Stimulated activated CD8-positive, alpha-beta memory T cell treated with anti-CD3 and anti-CD28 coated beads, Interleukin-7, amount 100 ng/mL, for 4 hours (primary cell): ENCODE measurements around the gene DNTT.
A peak's percentile ranks its signal among the peaks of the same experiment; 100 is the strongest.

Source experiments
- DNase-seq, 2 donors: peaks; one replicate each; pipeline ENCODE4 v3.0.0-alpha.2; 2020; ENCODE audit warnings: low read depth in 2 of 2

The DNTT gene

DNA sequence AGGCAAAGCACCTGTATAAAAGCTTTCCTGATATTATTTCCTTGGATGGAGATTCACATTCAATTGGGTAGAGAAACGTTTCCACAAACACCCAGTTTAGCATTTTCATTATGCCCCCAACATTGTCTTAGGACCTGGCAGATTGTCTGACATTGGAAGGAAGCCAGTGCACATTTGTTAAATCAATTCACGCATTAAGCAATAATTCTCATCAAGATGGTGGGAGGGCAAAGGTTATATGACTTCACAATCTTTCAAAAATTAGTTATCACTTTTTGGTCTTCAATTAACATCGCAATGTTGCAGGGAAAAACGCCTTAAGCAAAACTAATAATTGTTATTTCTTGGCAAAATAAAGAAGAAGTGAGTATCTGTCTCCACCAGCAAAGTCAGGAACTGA, 38.2 kb downstream of the DNTT start:
- no peak for DNase-seq

DNA sequence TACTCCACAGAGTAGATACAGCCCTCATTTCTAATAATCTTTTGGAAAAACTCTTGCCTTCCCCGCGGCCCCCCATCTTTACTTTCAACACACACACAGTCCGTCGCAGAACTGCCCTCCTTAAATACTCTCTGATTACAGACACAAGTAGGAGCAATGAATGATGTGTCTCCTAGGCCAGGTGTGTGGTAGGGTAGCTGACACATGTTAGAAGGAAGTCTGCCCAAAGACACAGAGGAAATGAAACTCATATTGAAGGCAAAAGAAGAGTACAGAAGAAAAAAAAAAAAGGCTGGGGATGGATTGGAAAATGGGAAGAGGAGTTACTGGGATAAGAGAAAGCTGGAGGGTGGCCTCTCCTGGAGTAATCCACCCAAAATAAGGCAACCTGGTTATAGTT, 39.9 kb downstream of the DNTT start:
- DNase-seq = no peak

DNA sequence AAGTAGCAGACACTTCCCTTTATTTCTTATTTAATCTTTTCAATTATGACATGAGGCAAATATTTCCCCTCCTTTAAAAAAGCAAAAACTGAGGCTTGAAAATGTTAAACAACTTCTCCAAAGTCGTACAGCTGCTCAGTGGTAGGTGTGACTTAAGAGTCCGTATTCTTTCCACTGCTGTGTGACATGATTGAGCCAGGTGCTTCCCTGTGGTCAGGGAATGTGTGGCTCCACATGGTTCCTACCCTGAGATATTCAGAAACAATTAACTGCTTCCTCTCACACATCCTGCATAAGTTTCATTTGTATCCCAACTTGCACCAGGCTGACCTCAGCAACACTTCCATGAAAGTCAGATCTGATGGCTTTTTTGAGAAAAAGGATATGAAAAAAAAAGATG, 41.0 kb downstream of the DNTT start:
- DNase-seq = no peak

DNA sequence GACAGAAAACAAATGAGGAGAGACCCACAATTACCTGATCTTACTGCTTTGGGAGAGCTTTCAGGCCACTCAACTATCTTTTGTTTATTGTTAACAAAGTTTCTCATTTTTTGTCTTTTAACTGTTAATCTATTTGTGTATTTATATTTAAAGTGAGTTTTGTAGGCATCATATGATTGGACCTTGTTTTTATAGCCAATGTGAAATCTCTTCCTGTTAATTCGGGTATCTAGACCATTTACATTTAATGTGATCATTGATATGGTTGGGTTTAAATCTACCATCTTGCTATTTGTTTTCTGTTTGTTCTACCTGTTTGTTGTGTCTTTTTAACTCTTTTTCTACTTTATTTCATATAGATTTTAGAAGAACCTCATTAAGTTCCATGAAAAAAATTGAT, 42.1 kb downstream of the DNTT start:
- DNase-seq = no peak

DNA sequence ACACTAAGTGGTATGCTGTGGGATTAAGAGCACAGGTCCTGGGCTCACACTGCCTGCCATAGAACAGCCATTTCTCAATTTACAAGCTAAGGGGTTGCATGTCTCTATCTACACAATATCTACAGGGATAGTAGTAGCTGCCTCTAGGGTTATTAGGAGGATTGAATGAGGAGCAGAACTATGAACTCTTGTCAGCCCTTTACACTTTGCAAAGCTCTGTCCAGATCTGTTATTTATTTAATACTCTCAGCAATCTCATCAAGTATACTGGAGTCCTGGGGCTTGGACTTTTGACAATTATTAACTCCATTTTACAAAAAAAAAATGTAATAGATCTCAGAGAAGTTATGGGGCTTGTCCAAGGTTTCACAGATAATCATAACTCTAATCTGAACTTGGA, 47.8 kb downstream of the DNTT start:
- DNase-seq = no peak

DNA sequence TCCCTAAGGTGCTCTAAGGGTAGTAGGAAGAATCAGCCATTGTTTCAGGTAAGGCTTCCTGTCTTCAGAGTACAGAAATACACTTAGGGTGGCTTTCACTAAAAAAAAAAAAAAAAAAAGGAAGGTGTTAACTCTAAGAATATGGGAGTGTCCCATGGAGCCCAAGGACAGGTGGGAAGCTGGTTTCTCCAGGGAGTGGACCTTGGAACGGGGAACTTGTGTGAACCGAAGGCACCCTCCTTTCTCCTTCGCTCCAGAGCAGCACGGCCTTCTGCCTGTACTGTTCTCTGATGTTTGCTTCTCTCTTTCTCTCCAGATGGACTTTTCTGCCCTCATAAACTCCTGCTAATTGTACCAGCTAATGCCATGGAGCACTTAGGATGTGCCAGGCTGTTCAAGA, 48.3 kb downstream of the DNTT start:
- DNase-seq = no peak

DNA sequence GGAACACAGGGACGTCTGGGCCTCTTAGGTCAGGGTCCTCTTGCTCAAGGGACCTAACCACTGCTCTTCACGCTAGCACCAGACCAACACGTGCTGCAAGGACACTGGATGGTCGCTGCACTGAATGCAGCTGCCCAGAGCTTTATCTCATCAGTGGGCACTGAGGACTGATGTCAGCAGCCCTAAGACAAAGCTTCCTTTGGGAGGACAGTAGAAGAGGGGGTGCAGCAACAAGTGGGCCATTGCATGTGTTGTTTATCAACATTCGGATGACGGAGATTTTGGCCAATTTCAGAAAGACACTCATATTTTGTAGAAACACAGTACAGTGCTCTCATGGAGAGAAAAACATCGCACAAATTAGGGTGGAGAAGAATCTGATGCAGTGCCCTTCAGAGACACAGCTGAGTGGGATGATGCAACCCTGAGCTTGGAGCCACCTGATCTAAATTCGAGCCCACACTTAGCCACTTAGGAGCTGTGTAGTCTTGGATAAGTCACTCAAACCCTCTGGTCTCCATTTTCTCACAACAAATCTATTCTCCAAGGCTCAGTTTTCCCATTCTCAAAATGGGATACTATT, 52.9 kb downstream of the DNTT start:
- DNase-seq = no peak

DNA sequence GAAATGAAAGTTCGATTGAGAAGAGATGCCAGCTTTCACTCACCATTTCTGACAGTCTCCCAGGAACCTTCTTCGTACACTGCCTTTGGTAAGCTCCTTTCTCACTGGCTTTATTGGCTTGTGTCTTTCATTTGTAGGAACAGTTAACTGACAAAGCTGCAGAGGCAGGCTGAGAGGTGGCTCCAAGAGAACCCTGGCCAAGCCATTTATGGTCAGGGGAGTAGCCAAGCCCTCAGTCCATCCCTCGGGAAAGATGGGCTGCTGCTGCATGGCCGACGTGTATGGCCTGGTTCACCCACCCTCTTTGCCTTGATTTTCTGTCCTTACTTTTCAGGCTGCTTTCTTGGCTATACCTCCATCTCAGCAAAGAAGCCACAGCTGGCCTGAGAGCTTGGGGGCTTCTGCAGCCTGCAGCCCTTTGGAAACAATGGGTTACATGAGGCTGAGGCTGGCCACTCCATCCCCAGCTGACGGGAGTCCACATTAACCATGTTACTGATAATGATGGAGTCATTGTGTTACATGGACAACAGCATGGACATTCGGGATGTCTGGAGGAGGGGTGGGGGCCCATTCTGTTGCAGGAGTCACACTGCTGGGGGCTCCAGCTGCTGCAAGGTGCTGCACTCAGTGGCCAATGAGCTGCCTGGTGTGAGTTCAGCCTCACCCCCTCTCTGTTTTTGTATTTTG, 54.8 kb downstream of the DNTT start, which contains the start of gene OPALIN:
Gene OPALIN (minus strand): TSS at position 152 of the 690 bp plus-strand sequence. CDS start 106 bp downstream, at position 46.
- no peak for DNase-seq

DNA sequence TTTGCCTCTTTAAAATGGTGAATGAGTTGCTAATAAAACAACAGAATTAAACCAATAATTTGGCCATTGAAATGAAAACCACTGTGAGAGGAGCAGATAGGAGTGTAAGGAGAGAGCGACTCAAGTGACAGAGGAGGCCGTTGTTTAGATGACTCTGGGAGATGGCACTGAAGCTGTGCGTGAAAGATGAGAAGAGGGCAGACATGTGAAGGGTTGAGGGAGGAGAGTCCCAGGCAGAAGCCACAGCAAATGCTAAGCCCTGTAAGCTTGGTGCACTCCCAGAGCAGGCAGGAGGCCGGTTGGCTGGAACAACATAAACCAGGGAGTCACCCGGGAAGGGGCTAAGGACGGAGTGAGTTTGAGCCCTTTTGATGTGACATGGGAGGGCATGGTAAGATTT, 55.4 kb downstream of the DNTT start:
- DNase-seq = no peak

DNA sequence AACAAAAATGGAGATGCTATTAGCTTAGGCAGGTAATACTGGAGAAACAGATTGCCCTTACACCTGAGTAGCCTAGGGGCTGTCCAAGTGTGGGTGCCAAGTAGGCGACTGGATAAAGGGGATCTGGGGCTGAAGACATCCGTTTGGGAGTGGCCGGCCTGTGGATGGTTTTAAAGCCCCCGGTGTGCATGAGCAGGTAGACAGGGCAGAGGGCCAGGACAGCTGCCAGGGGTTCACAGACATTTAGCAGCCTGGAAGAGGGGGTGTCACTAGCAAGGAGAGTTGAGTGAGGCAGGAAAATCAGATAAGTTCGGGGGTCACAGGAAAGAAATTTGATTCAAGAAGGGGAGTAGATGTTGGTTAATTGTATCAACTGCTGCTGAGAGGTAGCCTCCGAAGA, 56.1 kb downstream of the DNTT start:
- no peak for DNase-seq

DNA sequence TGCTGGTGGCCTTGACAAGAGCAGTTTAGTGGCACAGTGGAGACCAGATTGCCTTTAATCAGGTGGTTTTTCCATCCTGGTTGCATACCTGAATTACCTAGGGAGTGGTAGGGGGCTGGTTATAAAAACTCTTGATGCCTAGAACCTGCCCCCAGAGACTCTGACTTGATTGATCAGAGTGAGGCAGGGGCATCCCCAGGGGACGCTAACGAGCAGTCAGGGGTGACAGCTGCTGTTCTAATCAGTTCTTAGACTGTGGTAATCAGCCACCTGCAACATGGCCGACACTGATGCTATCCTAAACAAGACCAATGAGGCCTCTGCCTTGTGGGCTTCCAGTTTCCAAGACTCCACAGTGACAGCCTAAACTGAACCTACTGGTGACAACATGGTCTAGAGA, 56.5 kb downstream of the DNTT start:
- no peak for DNase-seq

DNA sequence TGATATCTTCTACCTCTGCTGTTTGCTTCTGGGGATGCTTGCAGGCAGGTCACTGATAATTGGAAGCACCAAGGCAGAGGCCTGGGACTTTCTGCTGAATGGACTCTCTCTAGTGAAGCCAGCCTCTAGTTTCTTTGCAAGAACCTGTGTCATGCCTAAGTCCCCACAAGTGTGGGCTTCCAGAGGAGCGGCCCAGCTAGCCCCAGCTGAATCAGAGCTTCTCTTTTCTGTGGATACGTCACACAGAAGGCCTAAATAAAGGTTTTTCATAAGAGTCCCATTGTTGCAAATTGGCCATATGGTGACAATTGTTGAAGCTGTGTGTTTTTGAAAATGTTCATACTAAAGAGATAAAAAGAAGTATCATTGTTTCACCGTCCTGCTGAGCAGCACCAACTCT, 61.3 kb downstream of the DNTT start:
- DNase-seq = no peak

DNA sequence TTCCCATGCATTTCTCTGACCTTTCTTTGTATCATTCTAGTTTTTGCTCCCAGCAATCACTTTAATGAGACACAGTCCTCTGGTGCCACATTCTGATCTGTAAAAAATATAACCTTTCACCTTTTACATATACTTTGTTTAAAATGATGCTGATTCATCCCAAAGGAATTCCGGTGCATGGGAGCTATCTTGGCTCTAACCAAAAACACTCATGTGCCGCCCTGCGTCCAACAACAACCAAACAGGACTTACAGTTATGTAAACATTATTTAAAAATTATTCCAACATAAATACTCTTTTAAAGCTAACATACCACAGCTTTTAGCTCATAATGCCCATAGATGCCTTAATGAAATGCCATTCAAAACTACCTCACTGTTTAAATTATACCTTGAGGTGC, 62.3 kb downstream of the DNTT start:
- no peak for DNase-seq

DNA sequence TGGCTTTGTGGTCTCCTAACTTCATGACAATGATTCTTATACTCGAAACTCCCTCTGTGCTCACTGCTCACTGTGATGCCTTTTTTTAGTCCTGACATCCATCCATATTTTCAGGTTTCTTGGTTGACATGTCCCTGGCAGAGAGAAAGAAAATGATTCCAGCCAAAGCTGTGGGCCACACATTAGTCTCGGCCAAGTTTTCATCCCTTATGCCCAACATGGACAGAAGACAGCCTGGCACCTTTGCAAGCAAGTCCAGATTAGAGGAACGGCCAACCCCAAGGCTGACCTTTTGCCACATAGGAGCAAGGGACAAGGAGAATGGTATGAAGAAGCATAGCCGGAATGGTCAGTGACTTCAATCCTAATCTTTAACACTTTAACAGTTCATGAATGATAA, 63.2 kb downstream of the DNTT start:
- no peak for DNase-seq

DNA sequence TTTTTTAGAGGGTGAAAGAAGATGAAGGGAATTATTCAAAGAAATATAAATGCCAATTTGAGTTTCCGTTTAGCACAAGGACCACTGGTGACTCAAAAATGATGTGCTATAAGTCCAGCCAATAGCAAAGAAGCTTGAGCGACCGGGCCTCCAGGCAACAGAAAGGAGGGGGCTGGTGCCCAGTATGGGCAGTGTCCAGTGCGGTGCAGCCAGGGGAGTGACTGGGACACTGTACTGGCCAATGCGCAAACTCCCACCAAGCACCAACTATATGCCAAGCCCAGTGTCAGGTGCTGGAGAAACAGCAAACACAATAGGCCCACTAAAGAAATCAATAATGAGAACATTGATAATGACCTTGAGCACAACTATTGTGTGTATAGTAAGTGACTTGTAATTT, 64.7 kb downstream of the DNTT start:
- no peak for DNase-seq

DNA sequence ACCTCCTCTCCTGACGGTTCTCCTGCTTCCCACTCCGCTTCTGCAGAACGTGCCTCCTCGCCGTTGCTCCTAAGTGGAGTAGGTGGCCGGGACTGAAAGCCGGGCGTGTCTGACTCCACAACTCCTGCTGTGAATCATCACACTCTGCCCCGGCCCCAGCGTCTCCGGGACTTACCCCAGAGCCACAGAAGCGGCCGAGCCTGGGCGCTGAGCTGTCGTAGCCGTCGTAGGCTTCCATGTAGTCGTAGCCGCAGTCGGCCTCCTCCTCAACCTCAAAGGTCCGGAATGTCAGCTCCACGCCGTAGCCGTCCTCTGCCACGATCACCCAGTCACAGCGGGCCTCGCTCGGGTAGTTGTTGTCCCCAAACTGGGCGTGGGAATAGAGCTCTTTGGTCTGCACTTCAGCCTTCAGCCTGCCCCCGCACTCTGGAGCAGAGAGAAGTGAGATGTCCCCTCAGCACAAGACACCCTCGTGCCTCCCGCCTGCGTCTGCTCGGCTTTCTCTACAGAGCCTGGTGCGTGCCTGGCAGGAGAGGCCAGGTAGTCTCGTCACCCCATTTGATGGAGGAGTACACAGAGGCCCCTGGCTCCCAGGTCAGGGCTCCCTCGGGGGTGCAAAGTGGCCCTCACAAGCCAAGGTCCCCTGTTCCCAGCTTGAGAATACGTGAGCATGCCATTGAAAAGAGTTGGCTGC, 65.8 kb downstream of the DNTT start:
- no peak for DNase-seq

DNA sequence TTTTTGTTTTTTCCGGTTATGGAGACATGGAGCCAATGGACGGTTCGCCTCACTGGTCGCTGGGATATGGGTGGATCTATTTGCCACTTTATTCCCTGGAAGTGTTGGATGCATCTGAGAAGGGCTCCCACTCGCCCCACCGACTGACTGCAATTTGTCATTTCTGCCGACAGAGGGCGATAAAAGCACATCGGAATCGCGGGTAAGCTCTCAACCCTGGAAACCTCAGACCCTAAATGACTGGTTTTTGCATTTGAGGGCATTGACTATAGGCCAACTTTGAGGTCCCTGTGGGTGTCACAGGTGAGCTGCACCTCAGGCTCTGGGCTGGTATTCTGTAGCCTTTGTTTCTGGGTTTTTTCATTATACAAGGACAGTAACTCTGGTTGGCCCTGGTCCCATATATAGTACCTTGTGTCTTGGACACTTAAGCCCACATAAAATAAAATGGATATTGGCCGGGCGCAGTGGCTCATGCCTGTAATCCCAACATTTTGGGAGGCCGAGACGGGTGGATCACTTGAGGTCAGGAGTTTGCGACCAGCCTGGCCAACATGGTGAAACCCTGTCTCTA, 66.4 kb downstream of the DNTT start:
- peak in 1 of 2 donors; percentile 12 for DNase-seq

DNA sequence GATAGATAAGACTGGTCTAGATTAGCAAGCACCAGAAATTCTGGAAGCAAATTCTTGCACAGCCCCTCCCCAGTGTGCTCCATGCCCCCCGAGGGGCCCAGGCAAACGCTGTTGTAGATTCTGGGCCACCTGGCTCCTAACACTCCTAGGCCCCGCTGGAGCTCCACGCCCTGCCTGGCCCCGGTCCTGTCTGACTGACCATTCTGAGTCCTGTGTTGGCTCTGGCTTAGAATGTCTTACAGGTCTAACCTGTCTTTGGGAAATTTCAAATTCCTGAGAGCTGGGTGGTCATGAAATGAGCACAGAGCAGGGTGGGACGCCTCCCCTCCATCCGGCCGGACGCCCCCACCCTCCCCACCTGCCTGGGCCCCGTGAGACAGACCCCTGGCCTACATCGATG, 67.1 kb downstream of the DNTT start:
- no peak for DNase-seq

DNA sequence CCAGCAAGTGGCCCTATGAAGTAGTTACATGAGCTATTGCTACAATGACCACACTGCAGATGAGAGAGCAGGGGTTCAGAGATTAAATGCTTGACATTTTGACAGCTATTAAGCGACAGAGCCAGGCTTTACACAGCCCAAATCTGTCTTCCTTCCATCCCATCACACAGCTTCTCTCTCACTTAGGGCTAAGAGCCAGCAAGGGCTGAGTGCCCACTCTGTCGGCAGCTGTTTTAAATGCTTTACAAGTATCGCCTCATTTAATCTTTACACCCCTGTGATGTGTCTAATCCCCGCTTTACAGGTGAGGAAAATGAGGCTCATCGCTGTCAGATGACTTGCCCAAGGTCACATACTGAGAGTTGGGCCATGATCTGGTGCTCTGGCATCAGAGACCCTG, 69.8 kb downstream of the DNTT start:
- DNase-seq = no peak

DNA sequence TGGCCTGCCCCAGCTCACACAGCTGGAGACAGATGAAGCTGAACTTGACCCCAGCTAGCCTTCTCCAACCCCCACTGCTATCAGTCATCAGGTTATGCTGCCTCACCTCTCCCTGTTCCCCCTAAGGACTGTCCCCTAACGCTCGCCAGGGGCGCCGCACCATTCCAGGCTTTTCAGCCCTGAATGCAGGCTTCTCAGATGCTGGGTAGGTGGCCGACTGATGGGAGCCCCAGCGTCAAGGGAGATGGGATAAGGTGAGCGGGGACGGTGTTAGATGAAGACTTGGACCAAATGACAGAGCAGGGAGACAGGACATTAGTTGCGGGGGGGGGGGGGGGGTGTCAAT, 70.4 kb downstream of the DNTT start:
- no peak for DNase-seq

DNA sequence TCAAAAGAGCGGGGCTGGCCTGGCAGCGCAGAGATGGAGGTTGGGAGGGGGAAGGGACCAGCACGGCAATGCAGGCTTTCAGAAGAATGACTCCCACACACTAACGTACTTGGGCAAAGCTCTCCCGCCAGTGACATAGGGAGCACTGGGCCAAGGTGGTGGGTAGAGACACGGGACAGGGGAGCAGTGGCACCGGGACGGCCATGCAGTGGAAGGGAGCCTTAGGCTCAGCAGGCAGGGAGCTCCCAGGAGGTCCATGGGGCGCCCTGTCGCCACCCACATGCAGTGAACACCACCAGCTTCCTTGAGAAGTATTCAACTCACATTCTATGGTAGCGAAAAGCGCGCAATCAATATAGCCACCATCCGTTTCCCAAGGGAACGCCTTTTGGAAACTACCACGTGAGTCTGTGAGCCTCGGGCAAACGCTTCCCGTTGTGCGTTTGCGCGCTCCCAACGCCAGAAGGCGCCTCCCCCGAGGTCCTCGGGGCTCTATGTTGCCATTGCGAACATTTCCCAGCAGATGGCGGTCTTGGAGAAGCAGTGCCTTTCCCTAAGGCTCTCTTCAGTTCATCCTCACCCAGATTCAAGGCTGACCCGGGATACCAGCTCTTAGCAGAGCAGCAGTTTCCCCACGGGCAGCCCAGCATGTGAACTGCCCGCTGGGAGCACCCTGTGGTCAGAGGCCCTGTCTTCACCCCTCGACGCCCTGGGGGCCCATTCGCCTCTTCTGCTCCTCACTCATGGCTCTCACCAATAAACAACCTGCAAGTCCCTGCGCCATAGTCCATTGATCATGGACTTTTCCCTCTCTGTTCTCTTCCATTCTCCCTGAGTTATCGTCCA, 71.0 kb downstream of the DNTT start:
- peak; percentile 43 to 50 for DNase-seq

DNA sequence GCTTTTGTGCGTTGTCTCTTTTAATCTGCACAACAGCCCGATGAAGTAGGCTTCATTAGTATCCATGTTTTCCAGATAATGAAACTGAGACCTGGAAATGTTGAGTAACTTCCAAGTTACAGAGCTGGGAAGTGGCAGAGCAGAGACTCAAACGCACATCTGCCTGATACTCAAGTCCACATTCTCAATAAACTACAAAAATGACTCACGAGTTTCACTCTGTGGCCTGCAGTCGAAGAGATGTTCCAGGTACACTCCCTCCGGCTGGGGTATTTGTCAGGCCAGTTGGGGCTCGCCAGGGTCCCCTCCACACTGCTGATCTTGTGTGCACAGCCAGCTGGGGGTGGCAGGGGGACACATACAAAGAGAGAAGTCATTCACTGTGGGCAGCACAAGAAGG, 72.2 kb downstream of the DNTT start:
- DNase-seq = no peak
